ENCODE data around the gene MIGA1.
"Not testable (repeated sequence)": the region's sequence is repeated elsewhere in the genome, so short reads cannot be mapped to it uniquely, and the experiment has no call there.

MIGA1 gene, protein sequence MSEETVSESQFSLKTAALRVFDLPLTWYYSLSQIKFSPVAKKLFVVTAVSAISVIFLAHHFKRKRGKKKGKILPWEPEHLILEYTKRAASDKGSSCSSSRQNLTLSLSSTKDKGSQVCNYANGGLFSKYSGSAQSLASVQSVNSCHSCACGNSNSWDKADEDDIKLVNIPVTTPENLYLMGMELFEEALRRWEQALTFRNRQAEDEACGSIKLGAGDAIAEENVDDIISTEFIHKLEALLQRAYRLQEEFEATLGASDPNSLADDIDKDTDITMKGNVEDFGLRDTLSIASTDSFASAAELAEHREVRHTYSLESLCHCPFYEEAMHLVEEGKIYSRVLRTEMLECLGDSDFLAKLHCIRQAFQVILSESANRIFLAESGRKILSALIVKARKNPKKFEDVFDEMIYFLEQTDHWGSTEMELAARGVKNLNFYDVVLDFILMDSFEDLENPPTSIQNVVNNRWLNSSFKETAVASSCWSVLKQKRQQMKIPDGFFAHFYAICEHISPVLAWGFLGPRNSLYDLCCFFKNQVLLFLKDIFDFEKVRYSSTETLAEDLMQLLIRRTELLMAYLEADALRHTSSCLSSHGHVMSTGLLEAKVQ

DNA sequence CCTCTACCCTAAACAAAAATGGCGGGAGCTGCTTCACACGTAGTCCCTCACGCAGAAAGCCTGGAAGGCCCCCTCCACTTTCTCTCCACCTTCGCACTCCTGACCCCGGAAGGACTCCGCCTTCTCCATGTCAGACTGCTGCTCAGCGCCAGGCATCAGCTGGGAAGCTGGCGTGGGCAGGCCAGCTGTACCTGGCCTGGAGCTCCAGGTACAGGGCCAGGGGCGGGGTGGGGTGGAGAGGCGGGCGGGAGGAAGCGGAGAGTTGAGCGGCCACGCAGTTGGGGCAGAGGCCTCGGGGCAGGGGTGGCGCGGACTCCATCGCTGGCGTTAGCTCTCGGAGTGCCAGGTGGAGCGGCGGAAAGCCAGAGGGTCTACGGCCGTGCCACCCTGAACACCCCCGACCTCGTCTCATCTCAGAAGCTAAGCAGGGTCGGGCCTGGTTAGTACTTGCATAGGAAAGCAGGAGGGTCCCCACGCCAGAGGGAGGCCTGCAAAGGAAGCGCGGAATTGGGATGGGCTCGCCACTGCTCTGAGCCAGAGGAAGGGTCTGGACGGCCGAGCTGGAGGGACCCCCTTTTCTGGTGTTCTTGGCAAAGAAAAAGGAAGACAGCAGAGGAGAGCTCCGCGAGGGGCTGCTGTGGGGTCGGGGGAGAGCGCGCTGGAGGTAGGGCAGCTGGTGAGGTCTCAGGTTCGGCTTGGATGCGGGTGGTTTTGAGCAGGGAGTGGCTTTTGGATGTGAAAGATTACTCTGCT is at the start of gene MIGA1:
MIGA1 (plus strand) TSS at position 121 of the 753 bp plus-strand sequence. CDS start 3,604 bp downstream, outside the sequence.
- DNase-seq: peak; percentile 89 to 92

DNA sequence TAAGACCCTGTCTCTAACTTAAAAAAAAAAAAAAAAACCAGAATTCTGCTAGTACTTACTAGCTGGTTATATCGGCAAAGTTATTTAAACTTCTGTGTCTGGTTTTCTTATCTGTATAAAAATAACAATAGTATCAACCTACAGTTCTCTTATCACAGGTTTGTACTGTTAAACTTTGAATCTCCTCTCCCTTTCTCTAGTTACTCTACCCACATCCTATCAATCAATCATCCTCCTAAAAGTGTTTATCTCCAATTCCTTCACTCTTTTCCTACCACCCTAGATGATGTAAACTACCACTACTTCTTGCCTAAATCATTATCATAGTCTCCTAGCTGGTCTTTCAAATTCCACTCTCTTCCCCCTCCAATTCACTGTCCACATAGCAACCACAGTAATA is 47.4 kb upstream of the MIGA1 start:
- DNase-seq: no peak

DNA sequence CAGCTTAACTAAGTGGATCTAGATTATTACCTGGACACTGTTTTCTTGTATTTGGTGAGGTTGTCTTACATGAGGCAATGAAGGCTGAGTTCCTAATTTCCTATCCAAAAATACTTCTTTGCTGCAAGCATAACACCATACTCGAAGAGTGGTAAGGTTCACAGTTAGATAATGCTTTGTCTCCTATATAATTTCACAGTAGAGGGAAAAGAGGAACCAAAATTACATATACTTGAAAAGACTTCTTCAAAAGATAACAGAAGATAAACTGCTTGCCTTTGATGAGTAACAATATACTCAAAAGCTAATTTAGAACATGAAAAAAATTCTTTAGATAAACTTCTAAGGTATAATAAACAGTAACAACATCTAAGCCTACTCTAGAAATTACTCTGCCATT is 40.2 kb upstream of the MIGA1 start:
- DNase-seq: no peak

GRCh38 chr1:77741316-77741715 is 38.1 kb upstream of the MIGA1 start:
- no peak for DNase-seq

DNA sequence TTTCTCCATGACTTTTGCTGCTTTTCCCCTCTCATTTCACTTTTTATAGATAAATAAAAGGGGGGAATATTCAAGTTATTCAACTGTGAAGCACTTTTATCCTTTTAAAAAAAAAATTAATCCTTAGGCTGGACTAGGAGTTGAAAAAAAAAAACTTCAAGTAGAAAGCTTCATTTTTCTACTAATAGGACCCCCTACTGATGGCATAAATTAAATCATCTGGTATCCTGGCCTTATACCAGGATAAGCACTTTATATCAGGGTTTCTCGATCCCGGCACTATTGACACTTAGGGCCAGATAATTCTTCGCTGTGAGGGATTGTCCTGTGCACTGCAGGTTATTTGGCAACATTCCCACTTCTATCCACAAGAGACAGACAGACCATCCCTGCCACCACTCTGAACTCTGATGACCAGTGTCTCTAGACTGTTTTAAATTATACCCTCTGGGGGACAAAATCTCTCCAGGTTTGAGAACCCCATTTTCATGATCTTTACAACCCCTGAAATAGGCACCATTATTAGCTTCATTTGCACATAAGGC is 37.4 kb upstream of the MIGA1 start:
- DNase-seq: no peak

DNA sequence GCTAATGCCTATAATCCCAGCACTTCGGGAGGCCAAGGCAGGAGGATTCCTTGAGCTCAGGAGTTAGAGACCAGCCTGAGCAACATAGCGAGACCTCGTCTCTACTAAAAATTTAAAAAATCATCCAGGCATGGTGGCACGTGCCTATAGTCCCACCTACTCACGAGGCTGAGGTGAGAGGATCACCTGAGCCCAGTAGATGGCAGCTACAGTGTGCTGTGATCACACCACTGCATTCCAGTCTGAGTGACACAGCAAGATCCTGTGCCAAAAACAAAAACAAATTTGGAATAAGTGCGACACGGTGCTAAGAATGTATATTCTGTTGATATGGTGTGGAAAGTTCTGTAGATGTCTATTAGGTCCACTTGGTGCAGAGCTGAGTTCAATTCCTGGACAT is 34.9 kb upstream of the MIGA1 start:
- no peak for DNase-seq

- DNase-seq: not testable (repeated sequence)
Measured at GRCh38 chr1:77749489-77749888, 30.0 kb upstream of the MIGA1 start.

- DNase-seq: no peak
Measured at GRCh38 chr1:77756052-77756754, 23.2 kb upstream of the MIGA1 start.

GRCh38 chr1:77757066-77757584 is 22.3 kb upstream of the MIGA1 start:
- DNase-seq: no peak

DNA sequence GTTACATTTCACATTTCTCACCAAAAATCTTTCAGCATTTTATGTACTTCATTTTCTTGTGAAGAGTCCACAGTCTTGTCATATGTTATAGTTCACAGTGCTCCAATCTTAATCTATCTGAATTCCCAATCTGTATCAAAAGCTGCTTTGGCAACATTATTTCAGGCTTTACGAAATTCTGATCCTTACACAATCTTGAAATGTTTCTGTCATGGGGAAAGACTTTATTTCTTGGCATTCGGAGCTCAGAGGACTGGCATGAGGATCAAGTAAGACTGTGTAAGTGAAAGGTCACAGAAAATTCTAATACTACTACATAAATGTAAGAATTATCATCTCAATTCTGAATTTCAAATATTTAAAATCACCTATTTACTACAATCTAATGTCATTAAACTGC is 21.8 kb upstream of the MIGA1 start:
- DNase-seq: no peak

DNA sequence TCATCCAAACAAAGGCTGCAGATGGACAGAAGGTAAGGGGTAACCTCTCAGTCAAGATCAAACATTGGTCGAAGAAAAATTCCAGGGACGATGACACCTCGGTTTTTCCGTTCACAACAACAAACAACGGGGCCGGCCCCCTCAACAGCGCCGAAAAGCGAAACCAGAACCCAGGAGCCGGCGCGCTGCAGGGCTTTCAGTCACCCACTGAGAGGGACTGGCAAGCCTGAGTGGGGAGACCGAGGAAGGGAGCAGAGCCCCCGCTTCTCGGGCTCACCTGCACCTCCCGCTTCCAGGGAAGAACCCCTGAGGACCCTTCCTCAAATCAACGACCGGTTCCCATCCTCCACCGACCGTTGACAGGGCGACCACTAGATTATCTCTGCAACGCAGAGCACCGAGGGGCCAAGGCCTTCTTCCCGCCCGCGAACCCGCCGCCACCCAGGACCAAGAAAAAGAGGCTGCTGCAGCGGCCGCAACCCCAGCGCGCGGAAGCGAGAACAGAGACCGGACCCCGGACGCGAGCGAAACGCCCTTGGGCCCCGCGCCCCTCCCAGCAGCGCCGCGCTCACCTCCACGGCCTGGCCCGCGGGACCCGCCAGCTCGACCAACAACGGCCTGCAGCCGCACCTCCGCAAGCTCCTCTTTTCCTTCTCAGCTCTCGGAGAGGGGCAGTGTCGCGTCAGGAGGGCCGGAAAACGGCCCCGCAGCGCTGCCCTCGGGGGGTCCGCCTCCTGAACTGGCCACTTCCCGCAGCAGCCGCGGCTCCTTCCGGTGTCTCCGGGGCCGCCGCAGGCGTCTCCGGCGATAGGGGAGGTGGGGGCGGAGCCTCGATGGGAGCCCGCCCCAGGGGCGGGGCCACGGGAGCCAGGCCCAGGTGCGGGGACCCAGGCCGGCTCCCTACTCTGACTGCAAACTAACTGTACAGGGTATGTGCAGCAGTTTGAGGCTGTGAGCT is 20.1 kb upstream of the MIGA1 start, which contains the start of gene USP33:
USP33 (minus strand) TSS at position 782 of the 958 bp plus-strand sequence. CDS start 18,155 bp downstream, outside the sequence.
- DNase-seq: peak; percentile 89 to 90

- DNase-seq: no peak
Measured at GRCh38 chr1:77762072-77762476, 17.4 kb upstream of the MIGA1 start.

DNA sequence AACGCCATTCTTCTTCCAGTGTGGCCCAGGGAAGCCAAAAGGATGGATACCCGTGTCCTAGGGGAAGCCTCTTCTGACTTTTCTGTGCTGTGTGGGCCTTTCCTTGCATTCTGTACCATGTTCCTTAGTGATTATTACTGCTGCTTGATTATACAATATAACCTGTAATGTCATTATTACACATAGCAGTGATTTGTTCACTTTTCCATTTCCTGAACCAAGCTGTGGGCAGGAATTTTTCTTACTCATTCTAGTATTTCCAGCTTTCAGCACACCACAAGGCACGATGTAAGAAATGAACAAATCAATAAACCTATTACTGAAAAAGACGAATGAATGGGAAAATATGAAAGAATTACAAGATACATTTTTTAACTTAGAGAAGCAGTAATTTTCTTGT is 11.4 kb upstream of the MIGA1 start:
- DNase-seq: no peak

- no peak for DNase-seq
Measured at GRCh38 chr1:77776007-77776700, 3.3 kb upstream of the MIGA1 start.

- no peak for DNase-seq
Measured at GRCh38 chr1:77781683-77782082, 2.2 kb downstream of the MIGA1 start.

- DNase-seq: no peak
Measured at GRCh38 chr1:77783141-77783540, 3.7 kb downstream of the MIGA1 start.

GRCh38 chr1:77786093-77786741 is 6.8 kb downstream of the MIGA1 start:
- DNase-seq: not testable (repeated sequence)

DNA sequence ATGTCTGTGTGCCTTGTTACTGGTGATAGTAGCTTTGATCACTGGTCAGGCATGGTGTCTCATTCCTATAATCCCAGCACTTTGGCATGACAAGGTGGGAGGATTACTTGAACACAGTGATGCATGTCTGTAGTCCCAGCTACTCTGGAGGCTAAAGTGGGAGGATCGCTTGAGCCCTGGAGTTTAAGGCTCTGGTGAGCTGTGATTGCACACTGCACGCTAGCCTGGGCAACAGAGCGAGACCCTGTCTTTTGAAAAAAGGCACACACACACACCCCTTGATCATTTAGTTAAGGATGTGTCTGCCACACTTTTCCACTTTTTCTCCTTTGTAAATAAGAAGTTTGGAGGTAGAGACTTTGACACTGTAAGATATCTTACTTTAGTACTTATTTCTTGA is 15.1 kb downstream of the MIGA1 start:
- no peak for DNase-seq

DNA sequence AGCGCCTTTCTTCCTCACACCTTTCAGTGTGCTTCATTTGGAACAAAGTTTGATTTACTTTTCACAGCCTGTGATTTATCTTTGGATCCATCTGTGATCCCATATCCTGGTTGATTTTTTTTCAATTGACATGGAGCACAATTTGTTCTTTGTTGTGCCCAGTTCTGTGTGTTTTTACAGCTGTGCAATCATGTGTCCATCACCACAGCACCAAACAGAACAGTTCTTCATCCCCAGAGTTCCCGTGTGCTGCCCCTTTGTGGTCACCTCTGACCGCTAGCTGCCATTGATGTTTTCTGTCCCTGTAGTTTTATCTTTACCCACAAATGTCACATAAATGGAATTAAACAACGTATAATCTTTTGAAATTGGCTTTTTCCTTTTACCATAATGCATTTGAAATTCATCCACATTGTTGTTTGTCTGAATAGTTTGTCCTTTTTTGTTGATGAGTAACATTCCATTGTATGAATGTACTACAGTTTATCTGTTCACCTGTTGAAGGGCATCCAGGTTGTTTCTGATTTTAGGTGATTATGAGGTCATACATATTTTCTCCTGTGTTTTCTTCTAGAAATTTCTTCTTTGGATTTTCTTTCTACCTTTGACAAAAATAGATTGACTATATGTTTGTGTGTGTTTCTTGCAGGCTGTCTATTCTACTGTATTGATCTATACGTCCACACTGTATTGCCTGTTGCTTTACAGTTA is 17.4 kb downstream of the MIGA1 start:
- no peak for DNase-seq
